Parathyroid adenoma (tissue), 2 donors: ENCODE measurements around the gene PPP1R9B.

ENCODE experiments used
- H2AFZ ChIP-seq: fragments of 300-600 bp; sonication (generic); one replicate; pipeline ENCODE4 v1.7.0; 2017; ENCODE audit warnings: antibody characterized with exemption, mild to moderate bottlenecking
- H3K27ac ChIP-seq: fragments of 300-600 bp; sonication (generic); one replicate; pipeline ENCODE4 v1.7.0; 2017
- H3K27me3 ChIP-seq: fragments of 300-600 bp; sonication (generic); one replicate; pipeline ENCODE4 v1.7.0; 2017; ENCODE audit warnings: low read length; ENCODE audit not compliant: control insufficient read depth, insufficient read depth
- H3K36me3 ChIP-seq: fragments of 300-600 bp; sonication (generic); one replicate; pipeline ENCODE4 v1.7.0; 2017; ENCODE audit warnings: low read length; ENCODE audit not compliant: control insufficient read depth, insufficient read depth
- H3K4me1 ChIP-seq: fragments of 300-600 bp; sonication (generic); one replicate; pipeline ENCODE4 v1.7.0; 2017; ENCODE audit warnings: control low read depth
- H3K4me2 ChIP-seq: fragments of 300-600 bp; sonication (generic); one replicate; pipeline ENCODE4 v1.7.0; 2017; ENCODE audit warnings: low read length
- H3K4me3 ChIP-seq: fragments of 300-600 bp; sonication (generic); one replicate; pipeline ENCODE4 v1.7.0; 2017; ENCODE audit warnings: low read depth, low read length
- H3K79me2 ChIP-seq: fragments of 300-600 bp; sonication (generic); one replicate; pipeline ENCODE4 v1.7.0; 2017; ENCODE audit warnings: control low read depth
- H3K9ac ChIP-seq: fragments of 300-600 bp; sonication (generic); one replicate; pipeline ENCODE4 v1.7.0; 2017; ENCODE audit warnings: mild to moderate bottlenecking
- H3K9me3 ChIP-seq: fragments of 300-600 bp; sonication (generic); one replicate; pipeline ENCODE4 v1.7.0; 2017; ENCODE audit warnings: low read length; ENCODE audit not compliant: control insufficient read depth
- CTCF ChIP-seq: fragments of 300-600 bp; sonication (generic); IDR thresholded peaks from one replicate; pipeline ENCODE4 v1.7.0; 2017; ENCODE audit warnings: antibody characterized with exemption, mild to moderate bottlenecking
- donor health status: primary hyperparathyroidism.

PPP1R9B gene

GRCh38 chr17:50145532-50146229 is 4.8 kb downstream of the PPP1R9B start:
- H2AFZ ChIP-seq = no peak overlapping the region
- H3K4me3 ChIP-seq = no peak overlapping the region
- H3K79me2 ChIP-seq = peaks cover 4% of the 10 kb centered on the region
- no peaks in the 10 kb centered on the region for H3K36me3 ChIP-seq
- no peaks in the 10 kb centered on the region for H3K9me3 ChIP-seq
- H3K4me1 ChIP-seq = peaks cover 4% of the 10 kb centered on the region
- no peak overlapping the region for H3K4me2 ChIP-seq
- no peak overlapping the region for H3K9ac ChIP-seq
- H3K27me3 ChIP-seq = no peaks in the 10 kb centered on the region
- H3K27ac ChIP-seq = no peak overlapping the region
- no peak for TF ChIP-seq CTCF

- Histone ChIP-seq H3K4me3 (no peak overlapping the region), H3K79me2 (peaks cover 4% of the 10 kb centered on the region), H3K4me1 (peaks cover 7% of the 10 kb centered on the region), H3K4me2 (no peak overlapping the region), H3K27me3 (no peaks in the 10 kb centered on the region), H3K9ac (no peak overlapping the region), H2AFZ (no peak overlapping the region), H3K9me3 (no peaks in the 10 kb centered on the region), H3K36me3 (no peaks in the 10 kb centered on the region), H3K27ac (no peak overlapping the region)
- no peak for TF ChIP-seq CTCF
Measured at GRCh38 chr17:50144845-50145531, 5.5 kb downstream of the PPP1R9B start.

GRCh38 chr17:50144355-50144754 is 6.1 kb downstream of the PPP1R9B start:
- H2AFZ ChIP-seq = no peak overlapping the region

GRCh38 chr17:50143461-50144176 is 6.9 kb downstream of the PPP1R9B start:
- TF ChIP-seq CTCF = no peak
- H3K36me3 ChIP-seq = no peaks in the 10 kb centered on the region
- no peak overlapping the region for H3K4me2 ChIP-seq
- peaks cover 7% of the 10 kb centered on the region for H3K4me1 ChIP-seq
- H2AFZ ChIP-seq = no peak overlapping the region
- H3K9ac ChIP-seq = no peak overlapping the region
- no peaks in the 10 kb centered on the region for H3K27me3 ChIP-seq
- no peak overlapping the region for H3K4me3 ChIP-seq
- peaks cover 4% of the 10 kb centered on the region for H3K79me2 ChIP-seq
- no peak overlapping the region for H3K27ac ChIP-seq
- H3K9me3 ChIP-seq = no peaks in the 10 kb centered on the region

More at GRCh38 chr17:50144355-50144754, 6.1 kb downstream of the PPP1R9B start:
- Histone ChIP-seq H3K27ac (no peak overlapping the region), H3K36me3 (no peaks in the 10 kb centered on the region), H3K4me2 (no peak overlapping the region), H3K79me2 (peaks cover 4% of the 10 kb centered on the region), H3K27me3 (no peaks in the 10 kb centered on the region), H3K4me3 (no peak overlapping the region), H3K9me3 (no peaks in the 10 kb centered on the region), H3K4me1 (peaks cover 7% of the 10 kb centered on the region), H3K9ac (no peak overlapping the region)
- TF ChIP-seq CTCF = no peak
